ENCODE data around the gene FBXO9. TPM values are rescaled to one million over a fixed set of nuclear protein-coding genes. Genes with fewer than 3 reads are reported as not detected.
A peak's percentile ranks its signal among the peaks of the same experiment; 100 is the strongest.

Gene FBXO9
- total and polyA plus RNA-seq, 10 of the 15 experiments (the other 5 are each of a cell fraction or from before 2014, with no cell fraction given) = 9.9 to 68.9 (median 31.3) TPM

DNA sequence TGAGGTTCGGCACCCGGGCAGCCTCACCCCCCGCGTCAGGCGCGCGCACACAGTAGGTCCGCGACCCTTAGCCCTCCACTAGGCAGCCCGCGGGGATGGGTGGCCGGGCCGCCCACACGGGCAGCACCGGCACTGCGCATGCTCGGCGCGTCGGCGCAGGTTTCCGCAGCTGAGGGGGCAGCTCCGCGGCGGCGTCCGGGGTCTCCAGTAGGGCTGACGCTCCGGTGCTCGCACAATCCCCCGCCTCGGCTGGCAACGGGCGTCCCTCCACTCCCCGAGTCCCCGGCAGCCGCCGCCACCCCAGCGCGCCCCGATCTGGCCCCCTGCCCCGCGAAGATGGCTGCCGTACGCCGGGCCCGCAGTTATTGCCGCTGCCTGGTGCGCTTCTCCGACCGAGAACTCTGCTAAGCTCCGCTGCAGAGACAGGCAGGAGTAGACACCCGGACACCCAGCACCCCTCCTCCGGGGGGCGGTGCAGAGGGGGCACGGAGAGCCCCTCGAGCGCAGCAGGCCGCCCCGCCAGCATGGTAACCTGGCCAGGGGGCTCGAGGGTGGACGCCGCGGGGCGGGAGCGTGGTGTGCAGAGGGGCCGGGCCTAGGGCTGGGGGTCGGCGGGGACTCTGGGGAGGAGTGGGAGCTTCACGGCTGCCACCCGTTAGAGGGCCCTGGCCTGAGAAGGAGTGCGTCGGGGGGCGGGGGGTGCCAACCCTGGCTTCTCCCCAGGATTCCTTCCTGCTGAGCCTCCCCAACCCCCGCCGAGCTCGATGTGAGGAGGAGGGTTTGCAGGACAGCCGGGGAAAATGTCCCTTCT lies at the start of gene FBXO9 (continued):
- peak in 1 of 2 experiments; percentile 34; a peak in 1 of 4 replicates for TF ChIP-seq BHLHE40 (IDR thresholded peaks at IDR 0.05; ENCODE audit: borderline replicate concordance in 1 of 2, low read depth in 2 of 2, low read length in 1 of 2)
- TF ChIP-seq KAT2A (conservative IDR thresholded peaks at IDR 0.05; ENCODE audit: control insufficient read depth, low read depth, low read length) = no peak
- TF ChIP-seq SMC3 (IDR thresholded peaks at IDR 0.05; ENCODE audit: borderline replicate concordance, low read length) = no peak
- no peak for TF ChIP-seq ATF2 (IDR thresholded peaks at IDR 0.05; ENCODE audit: low read length)
- TF ChIP-seq RAD21 (IDR thresholded peaks at IDR 0.05; ENCODE audit: insufficient read depth, low read depth, low read length) = no peak
- no peak for TF ChIP-seq BRCA1 (IDR thresholded peaks at IDR 0.05; ENCODE audit: low read depth, low read length)
- no peak for TF ChIP-seq ZBTB4 (CRISPR knock-in tag; IDR thresholded peaks at IDR 0.05)
- 0 out of 2 replicates have a peak, but pooled peaks have one; percentile 58 for TF ChIP-seq POLR2AphosphoS5 (IDR thresholded peaks at IDR 0.05; ENCODE audit: low read length)
- peak; percentile 92 for TF ChIP-seq ZNF217 (IDR thresholded peaks at IDR 0.05)
- TF ChIP-seq RELB (IDR thresholded peaks at IDR 0.05; ENCODE audit: low read depth) = no peak
- TF ChIP-seq BCL3 (IDR thresholded peaks at IDR 0.05; ENCODE audit: borderline replicate concordance, insufficient read depth, low read depth, low read length, poor library complexity, severe bottlenecking) = peak; percentile 10
- TF ChIP-seq NFIC (IDR thresholded peaks at IDR 0.05; ENCODE audit: low read depth, low read length) = no peak
- TF ChIP-seq SIX5 (IDR thresholded peaks at IDR 0.05; ENCODE audit: low read depth, low read length, severe bottlenecking) = no peak
- peak; percentile 95; the same call in 1 of the 2 replicates for TF ChIP-seq ASH2L (IDR thresholded peaks at IDR 0.05; ENCODE audit: borderline replicate concordance, low read depth)
- no peak for TF ChIP-seq KLF5 (IDR thresholded peaks at IDR 0.05; ENCODE audit: partially characterized antibody)
- TF ChIP-seq, protein P1, sequence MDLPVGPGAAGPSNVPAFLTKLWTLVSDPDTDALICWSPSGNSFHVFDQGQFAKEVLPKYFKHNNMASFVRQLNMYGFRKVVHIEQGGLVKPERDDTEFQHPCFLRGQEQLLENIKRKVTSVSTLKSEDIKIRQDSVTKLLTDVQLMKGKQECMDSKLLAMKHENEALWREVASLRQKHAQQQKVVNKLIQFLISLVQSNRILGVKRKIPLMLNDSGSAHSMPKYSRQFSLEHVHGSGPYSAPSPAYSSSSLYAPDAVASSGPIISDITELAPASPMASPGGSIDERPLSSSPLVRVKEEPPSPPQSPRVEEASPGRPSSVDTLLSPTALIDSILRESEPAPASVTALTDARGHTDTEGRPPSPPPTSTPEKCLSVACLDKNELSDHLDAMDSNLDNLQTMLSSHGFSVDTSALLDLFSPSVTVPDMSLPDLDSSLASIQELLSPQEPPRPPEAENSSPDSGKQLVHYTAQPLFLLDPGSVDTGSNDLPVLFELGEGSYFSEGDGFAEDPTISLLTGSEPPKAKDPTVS (IDR thresholded peaks at IDR 0.05; ENCODE audit: low read depth, low read length) = no peak
